K562 (cell line): ENCODE results near the gene MCEMP1. TPM values are rescaled to one million over a fixed set of nuclear protein-coding genes. Genes with fewer than 3 reads are reported as not detected.

Experiments used
- ATAC-seq: fragments of 200-7000 bp; cut with Tn5 transposase; 3 replicates; pipeline ENCODE4 v1.9.1; 2020; ENCODE audit warnings: moderate library complexity
- BruUV-seq: library from RNA; stranded (reverse); fragments of 400-500 nt; replicated peaks from 2 replicates; lab custom pipeline; 2021; lab: Mats Ljungman, UMichigan
- CTCF ChIA-PET: fragments of 300-600 bp; formaldehyde crosslinking; extraction: SDS; loops from one replicate; lab custom pipeline; 2021; ENCODE audit warnings: low intra/inter-chr PET ratio; lab: Yijun Ruan, JAX
- POLR2A ChIA-PET: fragments of 300-600, 350-650 bp; sonication (Branson Sonifier 250); formaldehyde crosslinking; extraction: SDS; loops from one replicate; lab custom pipeline; 2021; ENCODE audit warnings: antibody characterized with exemption, inconsistent platforms; lab: Yijun Ruan, JAX
- DNase-seq, 4 experiments: peaks; one replicate each; pipeline versions ENCODE4 v3.0.0 to v3.0.0-alpha.2; 2011 to 2018; ENCODE audit warnings: low spot score in 3 of 4, mixed read lengths in 3 of 4; ENCODE audit errors: extremely low read depth in 1 of 4
- FAIRE-seq: peaks from 2 replicates; lab custom pipeline; 2011; peaks lifted over from hg19 to GRCh38; lab: Jason Lieb, UNC
- H2AFZ ChIP-seq: 2 replicates; pipeline ENCODE4 v1.6.0; 2011; ENCODE audit warnings: low read depth, low read length, control low read depth, inconsistent platforms
- H3K27ac ChIP-seq: fragments of 200-600 bp; 3 replicates; pipeline ENCODE4 v1.8.0; 2011; ENCODE audit warnings: low read depth, mild to moderate bottlenecking, control low read depth, inconsistent platforms, low read length, moderate library complexity, mixed read lengths; ENCODE audit errors: extremely low read depth
- H3K27me3 ChIP-seq, 2 experiments: fragments of 300-600 bp in 1 of 2; 2 replicates in 1 of 2; 3 replicates in 1 of 2; pipeline versions ENCODE4 v1.6.0 to v1.8.0; 2011; ENCODE audit warnings: inconsistent platforms in 2 of 2, low read length in 2 of 2, mild to moderate bottlenecking in 1 of 2, mixed read lengths in 1 of 2, moderate library complexity in 1 of 2; ENCODE audit not compliant: control insufficient read depth in 2 of 2, insufficient read depth in 2 of 2
- H3K36me3 ChIP-seq: fragments of 300-600 bp; 3 replicates; pipeline ENCODE4 v1.8.0; 2011; ENCODE audit warnings: mild to moderate bottlenecking, low read length, inconsistent platforms; ENCODE audit not compliant: control insufficient read depth, insufficient read depth
- H3K4me1 ChIP-seq, 2 experiments: fragments of 200-600 bp in 1 of 2; replicated peaks in 1 of 2; 2 replicates in 1 of 2; 3 replicates in 1 of 2; pipeline versions ENCODE4 v1.5.1 to v1.8.0; 2011; ENCODE audit warnings: inconsistent platforms in 2 of 2, low read length in 2 of 2, mild to moderate bottlenecking in 1 of 2, mixed read lengths in 1 of 2, moderate library complexity in 1 of 2; ENCODE audit not compliant: control insufficient read depth in 2 of 2, insufficient read depth in 2 of 2
- H3K4me2 ChIP-seq: 2 replicates; pipeline ENCODE4 v1.6.1; 2011; ENCODE audit warnings: low read length, control low read depth, inconsistent platforms, mixed read lengths; ENCODE audit not compliant: insufficient read depth
- H3K4me3 ChIP-seq: fragments of 200-600 bp; sonication (generic), shearing (Covaris generic); 2 replicates; pipeline ENCODE4 v1.5.1; 2016; ENCODE audit warnings: control low read depth, inconsistent platforms
- H3K79me2 ChIP-seq: fragments of 200-600 bp; 3 replicates; pipeline ENCODE4 v1.8.0; 2011; ENCODE audit warnings: low read length, inconsistent platforms; ENCODE audit not compliant: control insufficient read depth, insufficient read depth
- H3K9ac ChIP-seq, 2 experiments: 2 replicates each; pipeline versions ENCODE4 v1.6.0 to v1.6.1; 2011; ENCODE audit warnings: low read depth in 2 of 2, low read length in 2 of 2, control low read depth in 1 of 2, inconsistent platforms in 1 of 2, mild to moderate bottlenecking in 1 of 2, mixed read lengths in 1 of 2; ENCODE audit not compliant: insufficient read depth in 1 of 2
- H3K9me1 ChIP-seq: one replicate; pipeline ENCODE4 v1.6.0; 2011; ENCODE audit warnings: inconsistent platforms, mild to moderate bottlenecking, low read length, moderate library complexity; ENCODE audit not compliant: control insufficient read depth, insufficient read depth
- H3K9me3 ChIP-seq: replicated peaks from 2 replicates; pipeline ENCODE4 v1.5.1; 2011; ENCODE audit warnings: low read depth, low read length, inconsistent platforms; ENCODE audit not compliant: control insufficient read depth, insufficient read depth
- H4K20me1 ChIP-seq: replicated peaks from 2 replicates; pipeline ENCODE4 v1.6.1; 2011; ENCODE audit warnings: low read length, inconsistent platforms, mixed read lengths; ENCODE audit not compliant: control insufficient read depth, insufficient read depth
- HMG20B ChIP-seq: fragments of 250-450 bp; sonication (Bioruptor Pico); IDR thresholded peaks from 2 replicates; pipeline ENCODE4 v1.5.0; 2021; ENCODE audit warnings: mild to moderate bottlenecking
- MGA ChIP-seq: fragments of 450-650 bp; IDR thresholded peaks from 2 replicates; pipeline ENCODE4 v1.6.1; 2016; ENCODE audit warnings: mild to moderate bottlenecking, moderate library complexity
- WGBS: fragments of 100-300 bp; shearing (Covaris generic); methylation state at CpG from one replicate; pipeline ENCODE4 v1.1.6; 2016; ENCODE audit warnings: low coverage, mixed read lengths; ENCODE audit not compliant: insufficient coverage; ENCODE audit errors: missing lambda C conversion rate; 5-methylcytosine and 5-hydroxymethylcytosine counted together
- in situ Hi-C: fragments of 300-500 bp; cut with MboI; formaldehyde crosslinking; loops from 4 replicates; pipeline ENCODE4 v1.15.0; 2018; ENCODE audit warnings: inconsistent platforms, mixed read lengths
- intact Hi-C: fragments of 100-400 bp; cut with micrococcal nuclease; formaldehyde crosslinking; loops from 2 replicates; pipeline ENCODE4 v1.14.2; 2022
- polyA plus RNA-seq, 8 experiments: library from polyadenylated mRNA; depleted of rRNA in 4 of 8; stranded (reverse) in 5 of 8; unstranded in 3 of 8; fragments of >200 nt; fragmentation: Nextera tagmentation in 2 of 8; fragmentation: Illumina TruSeq in 1 of 8; extraction: Ambion mirVana in 2 of 8; extraction: Trizol in 1 of 8; gene quantifications; 2 replicates each; pipeline versions ENCODE4 v1.2.1 to v1.2.3, GENCODE V29; 2011 to 2014; ENCODE audit warnings: inconsistent platforms in 1 of 8, missing spikeins in 1 of 8
- total RNA-seq, 7 experiments: library from RNA; depleted of rRNA in 6 of 7; stranded (reverse); fragments of >200 nt in 6 of 7; fragmentation: Illumina TruSeq in 2 of 7; extraction: Trizol in 2 of 7; gene quantifications; 2 replicates each; pipeline versions ENCODE4 v1.2.1 to v1.2.3, GENCODE V29; 2011 to 2021; ENCODE audit warnings: low replicate concordance in 1 of 7
- TF ChIP-seq, protein P1 (sequence below): fragments of 450-650 bp; IDR thresholded peaks from 2 replicates; pipeline ENCODE4 v1.6.1; 2016; ENCODE audit warnings: missing biosample characterization, missing genetic modification characterization

MCEMP1 gene
- total and polyA plus RNA-seq, 9 of the 15 experiments (the other 6 are each of a cell fraction or from before 2014, with no cell fraction given): 0.11 to 1.8 (median 0.51) TPM

- in situ Hi-C loops (loop anchor here (10.0 kb wide), 1 partner anchor 334 kb away; no protein-coding TSS in a partner anchor), intact Hi-C loops (loop anchor here (10.0 kb wide), 1 partner anchor 334 kb away; no protein-coding TSS in a partner anchor)
- Histone ChIP-seq H3K4me2 (no peak overlapping the region), H3K27ac (no peak overlapping the region), H3K27me3 (peaks cover 5 to 50% of the 10 kb centered on the region in 2 experiments; a peak in 3 of 5 replicates), H3K9me3 (peaks cover 3% of the 10 kb centered on the region), H3K9ac (no peak overlapping the region), H3K36me3 (no peaks in the 10 kb centered on the region), H3K4me3 (no peak overlapping the region), H3K9me1 (no peaks in the 10 kb centered on the region), H4K20me1 (no peaks in the 10 kb centered on the region), H3K4me1 (peaks cover 0 to 11% of the 10 kb centered on the region in 2 experiments; a peak in 1 of 5 replicates), H2AFZ (no peak overlapping the region), H3K79me2 (no peaks in the 10 kb centered on the region)
- DNase-seq (no peak), ATAC-seq (no peak), FAIRE-seq (no peak)
- CTCF ChIA-PET: no interaction called here
- TF ChIP-seq MGA: no peak
- TF ChIP-seq, protein P1, sequence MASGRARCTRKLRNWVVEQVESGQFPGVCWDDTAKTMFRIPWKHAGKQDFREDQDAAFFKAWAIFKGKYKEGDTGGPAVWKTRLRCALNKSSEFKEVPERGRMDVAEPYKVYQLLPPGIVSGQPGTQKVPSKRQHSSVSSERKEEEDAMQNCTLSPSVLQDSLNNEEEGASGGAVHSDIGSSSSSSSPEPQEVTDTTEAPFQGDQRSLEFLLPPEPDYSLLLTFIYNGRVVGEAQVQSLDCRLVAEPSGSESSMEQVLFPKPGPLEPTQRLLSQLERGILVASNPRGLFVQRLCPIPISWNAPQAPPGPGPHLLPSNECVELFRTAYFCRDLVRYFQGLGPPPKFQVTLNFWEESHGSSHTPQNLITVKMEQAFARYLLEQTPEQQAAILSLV: no peak
- TF ChIP-seq HMG20B (CRISPR knock-in tag): no peak
- no TSS peak for BruUV-seq
- POLR2A ChIA-PET: interaction anchor here (0.6 to 1.0 kb wide), 3 partner anchors 9 to 26 kb away, joined by 3 read pairs; no protein-coding TSS in a partner anchor
- WGBS: 39% methylated on average over 19 of the region's 23 CpGs
Observed at GRCh38 chr19:7689165-7689564, 12.3 kb downstream of the MCEMP1 start.
